ENCODE data around the gene HSPB9.

HSPB9 gene

GRCh38 chr17:42132941-42133340 lies 10.3 kb downstream of the HSPB9 start:
- TF ChIP-seq CTCF (conservative IDR thresholded peaks at IDR 0.05; ENCODE audit: low read depth, low read length), result no peak
- Histone ChIP-seq H4K20me1 (ENCODE audit: insufficient read depth) (peaks cover 11% of the 10 kb centered on the region; the same call in 1 of the 2 replicates), H3K9ac (no peak overlapping the region; the same call in 1 of the 2 replicates), H3K4me3 (IDR thresholded peaks at IDR 0.05; ENCODE audit: insufficient read depth, low read depth, low read length) (no peak overlapping the region), H3K27ac (peak overlapping the region; percentile 54), H3K4me2 (peak overlapping the region; percentile 70), H3K27me3 (ENCODE audit: insufficient read depth, low read depth) (no peaks in the 10 kb centered on the region), H3K79me2 (ENCODE audit: insufficient read depth, low read depth) (peaks cover 54% of the 10 kb centered on the region), H2AFZ (ENCODE audit: low read depth) (no peak overlapping the region), H3K4me1 (ENCODE audit: low read depth, poor library complexity, severe bottlenecking) (peaks cover 92% of the 10 kb centered on the region), H3K36me3 (ENCODE audit: insufficient read depth) (no peaks in the 10 kb centered on the region; the same call in 1 of the 2 replicates)

- H3K36me3 ChIP-seq (ENCODE audit: insufficient read depth), result no peaks in the 10 kb centered on the region; the same call in 1 of the 2 replicates
- H4K20me1 ChIP-seq (ENCODE audit: insufficient read depth), result peaks cover 14% of the 10 kb centered on the region; the same call in 1 of the 2 replicates
- H3K9ac ChIP-seq, result no peak overlapping the region
- H3K27me3 ChIP-seq (ENCODE audit: insufficient read depth, low read depth), result no peaks in the 10 kb centered on the region
- H2AFZ ChIP-seq (ENCODE audit: low read depth), result no peak overlapping the region
- H3K79me2 ChIP-seq (ENCODE audit: insufficient read depth, low read depth), result peaks cover 60% of the 10 kb centered on the region
- H3K4me1 ChIP-seq (ENCODE audit: low read depth, poor library complexity, severe bottlenecking), result peaks cover 89% of the 10 kb centered on the region
- TF ChIP-seq CTCF (conservative IDR thresholded peaks at IDR 0.05; ENCODE audit: low read depth, low read length), result no peak
- peak overlapping the region; percentile 70 for H3K4me2 ChIP-seq
- H3K27ac ChIP-seq, result peak overlapping the region; percentile 54
- H3K4me3 ChIP-seq (IDR thresholded peaks at IDR 0.05; ENCODE audit: insufficient read depth, low read depth, low read length), result no peak overlapping the region
These were observed 10.9 kb downstream of the HSPB9 start for GRCh38 chr17:42133461-42134041.

GRCh38 chr17:42135151-42135550 lies 12.5 kb downstream of the HSPB9 start:
- no peaks in the 10 kb centered on the region for H3K36me3 ChIP-seq (ENCODE audit: insufficient read depth)
- peaks cover 76% of the 10 kb centered on the region for H3K4me1 ChIP-seq (ENCODE audit: low read depth, poor library complexity, severe bottlenecking)
- no peak overlapping the region for H3K4me3 ChIP-seq (IDR thresholded peaks at IDR 0.05; ENCODE audit: insufficient read depth, low read depth, low read length)
- H2AFZ ChIP-seq (ENCODE audit: low read depth), result no peak overlapping the region
- H3K27me3 ChIP-seq (ENCODE audit: insufficient read depth, low read depth), result no peaks in the 10 kb centered on the region
- H3K9ac ChIP-seq, result no peak overlapping the region
- H3K27ac ChIP-seq, result no peak overlapping the region; the same call in 1 of the 2 replicates
- no peak for TF ChIP-seq CTCF (conservative IDR thresholded peaks at IDR 0.05; ENCODE audit: low read depth, low read length)
- peak overlapping the region; percentile 4; the same call in 1 of the 2 replicates for H3K4me2 ChIP-seq
- H3K79me2 ChIP-seq (ENCODE audit: insufficient read depth, low read depth), result peaks cover 74% of the 10 kb centered on the region
- peaks cover 19% of the 10 kb centered on the region; the same call in 1 of the 2 replicates for H4K20me1 ChIP-seq (ENCODE audit: insufficient read depth)

- Histone ChIP-seq H3K4me1 (ENCODE audit: low read depth, poor library complexity, severe bottlenecking) (peaks cover 67% of the 10 kb centered on the region), H2AFZ (ENCODE audit: low read depth) (no peak overlapping the region), H4K20me1 (ENCODE audit: insufficient read depth) (peaks cover 19% of the 10 kb centered on the region; the same call in 1 of the 2 replicates), H3K79me2 (ENCODE audit: insufficient read depth, low read depth) (peaks cover 76% of the 10 kb centered on the region), H3K27me3 (ENCODE audit: insufficient read depth, low read depth) (no peaks in the 10 kb centered on the region), H3K27ac (no peak overlapping the region), H3K4me3 (IDR thresholded peaks at IDR 0.05; ENCODE audit: insufficient read depth, low read depth, low read length) (no peak overlapping the region), H3K9ac (no peak overlapping the region), H3K4me2 (peak overlapping the region; percentile 4; the same call in 1 of the 2 replicates), H3K36me3 (ENCODE audit: insufficient read depth) (no peaks in the 10 kb centered on the region)
- TF ChIP-seq CTCF (conservative IDR thresholded peaks at IDR 0.05; ENCODE audit: low read depth, low read length), result no peak
These were observed 13.4 kb downstream of the HSPB9 start for GRCh38 chr17:42135664-42136653.

All from KMS-11 (cell line).